H1 (cell line): ENCODE measurements around the gene IL17REL. TPM values are rescaled to one million over a fixed set of nuclear protein-coding genes. Genes with fewer than 3 reads are reported as not detected.

Source experiments
- CTCF ChIA-PET: fragments of 300-600 bp; sonication (Branson Sonifier 250); formaldehyde crosslinking; loops from one replicate; lab custom pipeline; 2021; ENCODE audit not compliant: partially characterized antibody; lab: Charles Lee
- POLR2A ChIA-PET: fragments of 300-600 bp; sonication (Branson Sonifier 250); formaldehyde crosslinking; loops from one replicate; lab custom pipeline; 2021; ENCODE audit warnings: inconsistent platforms; ENCODE audit not compliant: partially characterized antibody; lab: Charles Lee
- DNase-seq, 2 experiments: peaks; one replicate each; pipeline versions ENCODE4 v3.0.0 to v3.0.0-alpha.2; 2010 to 2022; ENCODE audit warnings: low spot score in 2 of 2, low read depth in 1 of 2, mixed read lengths in 1 of 2
- FAIRE-seq: peaks from 2 replicates; lab custom pipeline; 2011; peaks lifted over from hg19 to GRCh38; lab: Jason Lieb, UNC
- H2AFZ ChIP-seq: 2 replicates; pipeline ENCODE4 v1.8.1; 2012; ENCODE audit warnings: low read length, inconsistent platforms
- H2AK5ac ChIP-seq: 2 replicates; pipeline ENCODE4 v1.6.1; 2013; ENCODE audit warnings: low read depth, low read length
- H2BK120ac ChIP-seq: replicated peaks from 2 replicates; pipeline ENCODE3; 2013; ENCODE audit warnings: low read depth, low read length, inconsistent platforms
- H2BK12ac ChIP-seq: 2 replicates; pipeline ENCODE4 v1.6.1; 2013; ENCODE audit warnings: low read depth, low read length
- H2BK15ac ChIP-seq: 2 replicates; pipeline ENCODE4 v1.6.1; 2013; ENCODE audit warnings: low read length
- H2BK20ac ChIP-seq: 2 replicates; pipeline ENCODE4 v1.6.1; 2013; ENCODE audit warnings: low read length
- H2BK5ac ChIP-seq: 2 replicates; pipeline ENCODE4 v1.6.1; 2013; ENCODE audit warnings: low read depth, low read length
- H3K14ac ChIP-seq: 2 replicates; pipeline ENCODE4 v1.6.1; 2013; ENCODE audit warnings: inconsistent platforms; ENCODE audit not compliant: insufficient read length
- H3K18ac ChIP-seq: 2 replicates; pipeline ENCODE4 v1.6.1; 2013; ENCODE audit warnings: low read length; ENCODE audit errors: extremely low read depth
- H3K23ac ChIP-seq: 2 replicates; pipeline ENCODE4 v1.6.1; 2013; ENCODE audit warnings: inconsistent platforms; ENCODE audit not compliant: insufficient read length
- H3K23me2 ChIP-seq: 2 replicates; pipeline ENCODE4 v1.6.1; 2013; ENCODE audit warnings: low read depth, low read length
- H3K27ac ChIP-seq: 2 replicates; pipeline ENCODE4 v1.6.1; 2011; ENCODE audit warnings: low read depth, low read length, inconsistent platforms
- H3K27me3 ChIP-seq, 4 experiments: replicated peaks in 1 of 4; 1 replicate in 1 of 4; 2 replicates in 3 of 4; pipeline versions ENCODE4 v1.6.1 to v1.8.1; 2011 to 2013; ENCODE audit warnings: low read length in 3 of 4, mild to moderate bottlenecking in 3 of 4, inconsistent platforms in 2 of 4, mixed read lengths in 2 of 4, moderate library complexity in 1 of 4; ENCODE audit not compliant: control insufficient read depth in 3 of 4, insufficient read depth in 3 of 4; ENCODE audit errors: extremely low read depth in 1 of 4
- H3K36me3 ChIP-seq, 4 experiments: 2 replicates each; pipeline versions ENCODE4 v1.6.1 to v1.8.1; 2011 to 2013; ENCODE audit warnings: mild to moderate bottlenecking in 4 of 4, low read length in 3 of 4, moderate library complexity in 2 of 4, control low read depth in 1 of 4, inconsistent platforms in 1 of 4; ENCODE audit not compliant: insufficient read depth in 4 of 4, control insufficient read depth in 2 of 4
- H3K4ac ChIP-seq: replicated peaks from 2 replicates; pipeline ENCODE3; 2013; ENCODE audit warnings: low read length, low read depth, mixed read lengths, inconsistent platforms; ENCODE audit not compliant: insufficient read length
- H3K4me1 ChIP-seq, 4 experiments: replicated peaks in 1 of 4; 1 replicate in 1 of 4; 2 replicates in 3 of 4; pipeline versions ENCODE4 v1.6.1 to v1.8.1; 2011 to 2013; ENCODE audit warnings: low read length in 3 of 4, inconsistent platforms in 2 of 4, mixed read lengths in 1 of 4; ENCODE audit not compliant: insufficient read depth in 4 of 4, control insufficient read depth in 3 of 4
- H3K4me2 ChIP-seq, 2 experiments: 2 replicates each; pipeline versions ENCODE4 v1.6.1 to v1.8.1; 2011 to 2013; ENCODE audit warnings: low read depth in 2 of 2, low read length in 2 of 2, control low read depth in 1 of 2, inconsistent platforms in 1 of 2, mild to moderate bottlenecking in 1 of 2; ENCODE audit not compliant: insufficient read depth in 1 of 2
- H3K4me3 ChIP-seq, 4 experiments: fragments of 200-600, 300-600 bp in 1 of 4; sonication (generic), shearing (Covaris generic), sonication (Bioruptor Twin) in 1 of 4; 2 replicates each; pipeline versions ENCODE4 v1.5.1 to v1.8.1; 2011 to 2016; ENCODE audit warnings: low read length in 4 of 4, low read depth in 3 of 4, control low read depth in 2 of 4, inconsistent platforms in 2 of 4, mild to moderate bottlenecking in 2 of 4, mixed read lengths in 1 of 4, moderate library complexity in 1 of 4; ENCODE audit not compliant: insufficient read depth in 2 of 4; ENCODE audit errors: extremely low read depth in 1 of 4
- H3K56ac ChIP-seq: replicated peaks from 2 replicates; pipeline ENCODE3; 2013; ENCODE audit warnings: low read depth, mild to moderate bottlenecking, mixed read lengths, low read length, inconsistent platforms; ENCODE audit not compliant: insufficient read length
- H3K79me1 ChIP-seq: 2 replicates; pipeline ENCODE4 v1.6.1; 2013; ENCODE audit warnings: low read depth, low read length, control low read depth
- H3K79me2 ChIP-seq, 2 experiments: 2 replicates each; pipeline versions ENCODE4 v1.6.1 to v1.8.1; 2012 to 2013; ENCODE audit warnings: low read length in 2 of 2, mild to moderate bottlenecking in 2 of 2, inconsistent platforms in 1 of 2; ENCODE audit not compliant: insufficient read depth in 2 of 2, control insufficient read depth in 1 of 2
- H3K9ac ChIP-seq, 4 experiments: replicated peaks in 1 of 4; 1 replicate in 1 of 4; 2 replicates in 3 of 4; pipeline versions ENCODE4 v1.6.1 to v1.8.1; 2011 to 2013; ENCODE audit warnings: low read depth in 3 of 4, low read length in 3 of 4, control low read depth in 2 of 4, mild to moderate bottlenecking in 2 of 4, moderate library complexity in 2 of 4, inconsistent platforms in 1 of 4; ENCODE audit errors: extremely low read depth in 1 of 4
- H3K9me3 ChIP-seq, 2 experiments: 2 replicates each; pipeline versions ENCODE4 v1.6.1 to v1.8.1; 2012 to 2013; ENCODE audit warnings: mild to moderate bottlenecking in 2 of 2, moderate library complexity in 2 of 2, control low read depth in 1 of 2, inconsistent platforms in 1 of 2, low read depth in 1 of 2, low read length in 1 of 2, mixed read lengths in 1 of 2; ENCODE audit not compliant: insufficient read depth in 2 of 2
- H4K20me1 ChIP-seq, 2 experiments: replicated peaks in 1 of 2; 2 replicates each; pipeline versions ENCODE3 to v1.8.1; 2011 to 2013; ENCODE audit warnings: inconsistent platforms in 2 of 2, low read length in 2 of 2, mild to moderate bottlenecking in 1 of 2; ENCODE audit not compliant: insufficient read depth in 2 of 2, control insufficient read depth in 1 of 2
- H4K5ac ChIP-seq: 2 replicates; pipeline ENCODE4 v1.6.1; 2013; ENCODE audit warnings: low read length, low read depth, mixed read lengths, inconsistent platforms; ENCODE audit not compliant: insufficient read length
- H4K8ac ChIP-seq: 2 replicates; pipeline ENCODE4 v1.8.0; 2013; ENCODE audit warnings: mild to moderate bottlenecking, moderate library complexity, low read length, inconsistent platforms; ENCODE audit not compliant: insufficient read depth; ENCODE audit errors: extremely low read depth
- H4K91ac ChIP-seq: replicated peaks from 2 replicates; pipeline ENCODE3; 2013; ENCODE audit warnings: low read length, mixed read lengths, inconsistent platforms; ENCODE audit not compliant: insufficient read length
- SIN3A ChIP-seq, 2 experiments: IDR thresholded peaks in 1 of 2; conservative IDR thresholded peaks in 1 of 2; 2 replicates each; pipeline ENCODE4 v1.6.1; 2011 to 2012; ENCODE audit warnings: low read length in 2 of 2, improper control_type of control experiment in 1 of 2, low read depth in 1 of 2, mild to moderate bottlenecking in 1 of 2
- SP1 ChIP-seq: IDR thresholded peaks from 2 replicates; pipeline ENCODE4 v1.6.1; 2011; ENCODE audit warnings: low read depth, low read length
- WGBS, 2 experiments: shearing (Covaris generic) in 1 of 2; methylation state at CpG; one replicate each; pipeline versions ENCODE4 v1.1.6 to v1.1.7; 2013 to 2015; ENCODE audit warnings: low lambda C conversion rate in 2 of 2, mixed read lengths in 2 of 2, inconsistent platforms in 1 of 2, low coverage in 1 of 2, missing lambda C conversion rate in 1 of 2; ENCODE audit not compliant: insufficient replicate concordance in 2 of 2, insufficient coverage in 1 of 2, insufficient read length in 1 of 2; ENCODE audit errors: extremely low coverage in 1 of 2, missing lambda C conversion rate in 1 of 2; 5-methylcytosine and 5-hydroxymethylcytosine counted together
- polyA plus RNA-seq, 7 experiments: library from polyadenylated mRNA; depleted of rRNA in 3 of 7; stranded (reverse) in 5 of 7; unstranded in 2 of 7; fragments of >200 nt in 5 of 7; fragments of 200-250 nt in 2 of 7; gene quantifications; 1 replicate in 5 of 7; 2 replicates in 1 of 7; 4 replicates in 1 of 7; pipeline versions ENCODE4 v1.2.1 to v1.2.3, GENCODE V29; 2011 to 2013; ENCODE audit warnings: missing spikeins in 2 of 7, mixed read lengths in 2 of 7
- total RNA-seq: library from RNA; stranded (reverse); fragmentation: NEBNext Ultra II Directional; extraction: Animal tissue kit (Norgen Biotek cat#: 25700); gene quantifications from 2 replicates; pipeline ENCODE4 v1.2.1, GENCODE V29; 2021
- TF ChIP-seq, protein P1 (sequence below): IDR thresholded peaks from 2 replicates; pipeline ENCODE4 v1.6.1; 2011; ENCODE audit warnings: low read length, improper control_type of control experiment

Gene IL17REL
- total and polyA plus RNA-seq, 2 of the 8 experiments (the other 6 are each of a cell fraction or from before 2014, with no cell fraction given): 0.15 to 0.20 TPM

DNA sequence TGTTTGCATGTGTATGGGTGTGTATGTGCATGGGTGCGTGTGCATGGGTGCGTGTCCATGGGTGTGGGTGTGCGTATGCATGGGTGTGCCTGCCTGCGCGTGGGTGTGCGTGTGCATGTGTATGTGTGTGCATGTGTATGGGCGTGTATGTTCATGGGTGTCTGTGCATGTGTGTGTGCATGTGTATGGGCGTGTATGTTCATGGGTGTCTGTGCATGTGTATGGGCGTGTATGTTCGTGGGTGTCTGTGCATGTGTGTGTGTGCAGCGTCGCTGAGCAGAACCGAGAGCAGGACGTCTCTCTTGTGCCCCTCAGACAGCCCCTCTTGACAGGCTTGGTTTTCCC, 13.9 kb downstream of the IL17REL start:
- no peak overlapping the region for H4K8ac ChIP-seq
- no peak overlapping the region; the same call in none of the 2 replicates for H2AK5ac ChIP-seq
- no peak overlapping the region for H3K27ac ChIP-seq
- H3K9me3 ChIP-seq: no peaks in the 10 kb centered on the region
- no peak for DNase-seq
- H3K4ac ChIP-seq: peak overlapping the region; percentile 78
- no peak overlapping the region for H3K56ac ChIP-seq
- H3K4me2 ChIP-seq: peak overlapping the region; percentile 56 to 93
- peak overlapping the region; percentile 15 for H2BK120ac ChIP-seq
- no peaks in the 10 kb centered on the region for H3K79me1 ChIP-seq
- H3K18ac ChIP-seq: no peak overlapping the region
- ChIA-PET CTCF (interaction anchor here (1.5 kb wide), 1 partner anchor 11 kb away, joined by 5 read pairs; no protein-coding TSS in a partner anchor), POLR2A (no interaction called here)
- H2AFZ ChIP-seq: no peak overlapping the region; the same call in 1 of the 2 replicates
- H3K36me3 ChIP-seq: no peaks in the 10 kb centered on the region
- FAIRE-seq: no peak
- peak overlapping the region; percentile 95; the same call in 1 of the 2 replicates for H2BK15ac ChIP-seq
- H3K4me3 ChIP-seq: peak overlapping the region in 1 of 4 experiments; percentile 59; a peak in 3 of 8 replicates
- no peak overlapping the region for H2BK20ac ChIP-seq
- TF ChIP-seq SP1: no peak
- TF ChIP-seq, protein P1, sequence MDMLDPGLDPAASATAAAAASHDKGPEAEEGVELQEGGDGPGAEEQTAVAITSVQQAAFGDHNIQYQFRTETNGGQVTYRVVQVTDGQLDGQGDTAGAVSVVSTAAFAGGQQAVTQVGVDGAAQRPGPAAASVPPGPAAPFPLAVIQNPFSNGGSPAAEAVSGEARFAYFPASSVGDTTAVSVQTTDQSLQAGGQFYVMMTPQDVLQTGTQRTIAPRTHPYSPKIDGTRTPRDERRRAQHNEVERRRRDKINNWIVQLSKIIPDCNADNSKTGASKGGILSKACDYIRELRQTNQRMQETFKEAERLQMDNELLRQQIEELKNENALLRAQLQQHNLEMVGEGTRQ: no peak
- TF ChIP-seq SIN3A (conservative IDR thresholded peaks at IDR 0.05 in 1 of 2, IDR thresholded peaks at IDR 0.05 in 1 of 2; ENCODE audit: low read depth in 1 of 2, low read length in 2 of 2): no peak
- H3K14ac ChIP-seq: no peak overlapping the region
- no peak overlapping the region for H4K5ac ChIP-seq
- peaks cover 13% of the 10 kb centered on the region for H3K23me2 ChIP-seq
- peaks cover 10 to 22% (median 12%) of the 10 kb centered on the region in 4 experiments; a peak in 6 of 7 replicates for H3K27me3 ChIP-seq
- H2BK5ac ChIP-seq: peak overlapping the region; percentile 77; the same call in 1 of the 2 replicates
- H2BK12ac ChIP-seq: peak overlapping the region; percentile 60; the same call in 1 of the 2 replicates
- H3K4me1 ChIP-seq: peaks cover 0 to 15% (median 8%) of the 10 kb centered on the region in 4 experiments; a peak in 5 of 7 replicates
- H4K91ac ChIP-seq: peak overlapping the region; percentile 40
- H3K23ac ChIP-seq: no peak overlapping the region
- WGBS, 2 experiments: 86% methylated on average over 14 of the region's 14 CpGs; no CpG with 5 or more reads in 1 of the 2 experiments
- no peaks in the 10 kb centered on the region for H3K79me2 ChIP-seq
- H4K20me1 ChIP-seq: peaks cover 2 to 13% of the 10 kb centered on the region in 2 experiments
- no peak overlapping the region for H3K9ac ChIP-seq
